Mucosa of descending colon (tissue), 3 donors: ENCODE measurements around the gene CDK14. TPM values are rescaled to one million over a fixed set of nuclear protein-coding genes. Genes with fewer than 3 reads are reported as not detected.

Experiments used
- ATAC-seq: fragments of 200-7000 bp; cut with Tn5 transposase; one replicate; pipeline ENCODE4 v1.9.1; 2020; ENCODE audit warnings: mild to moderate bottlenecking, moderate library complexity
- DNase-seq, 3 donors: peaks; one replicate each; pipeline ENCODE4 v3.0.0-alpha.2; 2020
- H3K36me3 ChIP-seq: fragments of 200-600 bp; one replicate; pipeline ENCODE4 v1.8.0; 2021; ENCODE audit warnings: low read depth, mild to moderate bottlenecking
- H3K4me1 ChIP-seq: fragments of 200-600 bp; one replicate; pipeline ENCODE4 v1.8.0; 2021; ENCODE audit warnings: low read depth, mild to moderate bottlenecking
- H3K4me3 ChIP-seq: fragments of 200-600 bp; one replicate; pipeline ENCODE4 v1.8.0; 2021; ENCODE audit warnings: mild to moderate bottlenecking
- H3K9me3 ChIP-seq: fragments of 200-600 bp; one replicate; pipeline ENCODE4 v1.8.0; 2021; ENCODE audit warnings: mild to moderate bottlenecking
- intact Hi-C, 2 donors: fragments of 100-400 bp; cut with DNase I in 1 of 2; cut with micrococcal nuclease in 1 of 2; formaldehyde crosslinking; loops; one replicate each; pipeline versions ENCODE4 v1.11.0 to v1.11.1; 2022; cut with DNase I, micrococcal nuclease
- total RNA-seq, 3 donors: library from RNA; stranded (reverse); fragmentation: NEBNext Ultra II Directional in 2 of 3; extraction: Animal tissue kit (Norgen Biotek cat#: 25700) in 2 of 3; gene quantifications; one replicate each; pipeline versions ENCODE4 v1.2.1 to v1.2.4, GENCODE V29; 2021 to 2023
- TF ChIP-seq, protein P1 (sequence below): fragments of 200-600 bp; IDR thresholded peaks from one replicate; pipeline ENCODE4 v1.8.0; 2022; ENCODE audit warnings: antibody characterized with exemption, mild to moderate bottlenecking
- donor health status: DM: no; HTN: no; CAD: no; lungs with moderate emphysema.
- donor health status: DM: no; HTN: no; CAD: no.
- donor health status: DM: no; HTN: yes; CAD: no.

Gene CDK14
- total RNA-seq, 3 donors from 2014 or later, result 5.4 to 24.4 (median 5.6) TPM

- Histone ChIP-seq H3K4me1 (no peaks in the 10 kb centered on the region), H3K9me3 (no peaks in the 10 kb centered on the region), H3K36me3 (no peaks in the 10 kb centered on the region), H3K4me3 (no peak overlapping the region)
- DNase-seq (no peak), ATAC-seq (no peak)
- TF ChIP-seq, protein P1, sequence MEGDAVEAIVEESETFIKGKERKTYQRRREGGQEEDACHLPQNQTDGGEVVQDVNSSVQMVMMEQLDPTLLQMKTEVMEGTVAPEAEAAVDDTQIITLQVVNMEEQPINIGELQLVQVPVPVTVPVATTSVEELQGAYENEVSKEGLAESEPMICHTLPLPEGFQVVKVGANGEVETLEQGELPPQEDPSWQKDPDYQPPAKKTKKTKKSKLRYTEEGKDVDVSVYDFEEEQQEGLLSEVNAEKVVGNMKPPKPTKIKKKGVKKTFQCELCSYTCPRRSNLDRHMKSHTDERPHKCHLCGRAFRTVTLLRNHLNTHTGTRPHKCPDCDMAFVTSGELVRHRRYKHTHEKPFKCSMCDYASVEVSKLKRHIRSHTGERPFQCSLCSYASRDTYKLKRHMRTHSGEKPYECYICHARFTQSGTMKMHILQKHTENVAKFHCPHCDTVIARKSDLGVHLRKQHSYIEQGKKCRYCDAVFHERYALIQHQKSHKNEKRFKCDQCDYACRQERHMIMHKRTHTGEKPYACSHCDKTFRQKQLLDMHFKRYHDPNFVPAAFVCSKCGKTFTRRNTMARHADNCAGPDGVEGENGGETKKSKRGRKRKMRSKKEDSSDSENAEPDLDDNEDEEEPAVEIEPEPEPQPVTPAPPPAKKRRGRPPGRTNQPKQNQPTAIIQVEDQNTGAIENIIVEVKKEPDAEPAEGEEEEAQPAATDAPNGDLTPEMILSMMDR, result no peak
- intact Hi-C loops, result no loop called here
These were observed 162.9 kb downstream of the CDK14 start for GRCh38 chr7:90758933-90759562.

DNA sequence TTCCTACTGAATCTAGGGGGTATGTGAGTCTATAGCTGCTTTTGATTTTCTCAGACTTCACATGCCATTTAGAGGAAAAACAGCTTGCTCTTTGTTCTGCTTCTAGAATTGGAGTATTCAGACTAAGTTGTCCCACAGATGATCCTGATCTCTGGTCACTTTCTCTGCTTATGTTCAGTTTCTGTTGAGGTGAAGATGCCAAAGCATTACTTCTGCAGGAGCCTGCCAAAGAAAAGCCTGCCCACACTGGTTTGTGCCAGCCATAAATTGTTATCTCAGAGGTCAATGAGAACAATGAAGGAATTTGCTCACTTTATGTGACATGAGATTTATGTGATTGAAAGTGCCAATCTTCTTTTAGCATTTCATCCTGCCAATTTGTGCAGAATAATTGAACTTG is 163.6 kb downstream of the CDK14 start:
- H3K4me1 ChIP-seq, result no peaks in the 10 kb centered on the region
- ATAC-seq (no peak), DNase-seq (no peak)
- no peaks in the 10 kb centered on the region for H3K36me3 ChIP-seq
- H3K9me3 ChIP-seq, result no peaks in the 10 kb centered on the region
- no peak overlapping the region for H3K4me3 ChIP-seq
- TF ChIP-seq, protein P1, result no peak
- intact Hi-C loops, result no loop called here

- Histone ChIP-seq H3K4me3 (no peak overlapping the region), H3K4me1 (no peaks in the 10 kb centered on the region), H3K36me3 (no peaks in the 10 kb centered on the region), H3K9me3 (no peaks in the 10 kb centered on the region)
- DNase-seq (no peak), ATAC-seq (no peak)
- TF ChIP-seq, protein P1, result no peak
- intact Hi-C loops, result no loop called here
These were observed 164.8 kb downstream of the CDK14 start for GRCh38 chr7:90760892-90761291.

DNA sequence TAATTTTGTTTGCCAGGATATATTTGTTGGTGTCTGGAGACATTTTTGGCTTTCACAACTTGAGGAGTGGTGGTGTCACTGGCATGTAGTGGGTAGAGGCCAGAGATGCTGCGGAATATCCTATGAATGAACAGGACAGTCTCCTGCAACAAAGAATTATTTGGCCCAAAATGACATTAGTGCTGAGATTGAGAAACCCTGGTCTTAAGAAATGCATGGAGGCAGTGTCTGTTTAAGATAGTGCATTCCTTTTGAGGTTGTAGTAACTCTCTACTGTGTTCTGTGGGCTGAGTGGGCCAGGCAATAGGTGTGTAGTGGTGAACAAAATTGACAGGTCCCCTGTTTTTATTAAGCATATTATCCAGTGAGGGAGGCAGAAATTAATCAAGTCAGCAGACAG is 165.5 kb downstream of the CDK14 start:
- no peak overlapping the region for H3K4me3 ChIP-seq
- ATAC-seq, result no peak
- TF ChIP-seq, protein P1, result no peak
- H3K36me3 ChIP-seq, result no peaks in the 10 kb centered on the region
- no peaks in the 10 kb centered on the region for H3K4me1 ChIP-seq
- no peaks in the 10 kb centered on the region for H3K9me3 ChIP-seq
- intact Hi-C loops, result no loop called here
- no peak for DNase-seq

DNA sequence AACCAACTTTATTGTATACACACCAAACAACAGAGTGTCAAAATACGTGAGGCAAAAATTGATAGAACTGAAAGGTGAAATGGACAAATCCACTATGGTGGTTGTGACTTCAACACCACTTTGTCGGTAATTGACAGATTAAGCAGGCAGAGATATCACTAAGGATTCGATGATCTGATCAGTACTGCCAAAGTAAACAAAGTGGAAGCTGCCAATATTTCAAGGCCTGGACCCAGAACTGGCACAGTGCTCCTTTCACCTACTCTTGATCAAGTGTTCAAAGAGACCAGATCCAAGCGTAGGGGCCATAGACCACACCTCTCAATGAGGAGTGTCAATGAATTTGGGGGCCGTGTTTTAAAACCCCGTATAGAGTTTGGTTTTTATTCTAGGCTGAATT is 167.0 kb downstream of the CDK14 start:
- no peak for ATAC-seq
- intact Hi-C loops, result no loop called here
- no peak for DNase-seq
- H3K9me3 ChIP-seq, result no peaks in the 10 kb centered on the region
- TF ChIP-seq, protein P1, result no peak
- no peak overlapping the region for H3K4me3 ChIP-seq
- H3K36me3 ChIP-seq, result no peaks in the 10 kb centered on the region
- H3K4me1 ChIP-seq, result no peaks in the 10 kb centered on the region
